ACC112 (cell line): Measurements from ENCODE around the gene WIPI1.

Experiments used
- H2AFZ ChIP-seq: fragments of 200-600 bp; sonication (generic); one replicate; pipeline ENCODE4 v1.6.0; 2017; ENCODE audit warnings: antibody characterized with exemption, low read length; ENCODE audit not compliant: unreplicated experiment
- H3K27ac ChIP-seq: fragments of 200-600 bp; sonication (generic); 2 replicates; pipeline ENCODE4 v1.5.1; 2014; ENCODE audit warnings: low read depth, mild to moderate bottlenecking, antibody characterized with exemption, low read length, moderate library complexity
- H3K27me3 ChIP-seq: fragments of 200-600 bp; sonication (generic); 2 replicates; pipeline ENCODE4 v1.6.1; 2014; ENCODE audit warnings: mild to moderate bottlenecking, antibody characterized with exemption, low read length, moderate library complexity, mixed read lengths; ENCODE audit not compliant: insufficient read depth
- H3K36me3 ChIP-seq: fragments of 200-600 bp; sonication (generic); 2 replicates; pipeline ENCODE4 v1.6.1; 2016; ENCODE audit warnings: mild to moderate bottlenecking, antibody characterized with exemption, low read length, moderate library complexity, mixed read lengths; ENCODE audit not compliant: insufficient read depth
- H3K4me1 ChIP-seq: fragments of 200-600 bp; sonication (generic); one replicate; pipeline ENCODE4 v1.6.1; 2016; ENCODE audit warnings: low read length, mixed read lengths; ENCODE audit not compliant: insufficient read depth, unreplicated experiment, control insufficient read depth
- H3K4me3 ChIP-seq: fragments of 200-600 bp; sonication (generic); 2 replicates; pipeline ENCODE4 v1.5.1; 2014; ENCODE audit warnings: mild to moderate bottlenecking, low read depth, low read length
- H3K79me2 ChIP-seq: fragments of 200-600 bp; sonication (generic); one replicate; pipeline ENCODE4 v1.6.0; 2016; ENCODE audit warnings: low read length; ENCODE audit not compliant: control insufficient read depth, unreplicated experiment, insufficient read depth

Gene WIPI1

DNA sequence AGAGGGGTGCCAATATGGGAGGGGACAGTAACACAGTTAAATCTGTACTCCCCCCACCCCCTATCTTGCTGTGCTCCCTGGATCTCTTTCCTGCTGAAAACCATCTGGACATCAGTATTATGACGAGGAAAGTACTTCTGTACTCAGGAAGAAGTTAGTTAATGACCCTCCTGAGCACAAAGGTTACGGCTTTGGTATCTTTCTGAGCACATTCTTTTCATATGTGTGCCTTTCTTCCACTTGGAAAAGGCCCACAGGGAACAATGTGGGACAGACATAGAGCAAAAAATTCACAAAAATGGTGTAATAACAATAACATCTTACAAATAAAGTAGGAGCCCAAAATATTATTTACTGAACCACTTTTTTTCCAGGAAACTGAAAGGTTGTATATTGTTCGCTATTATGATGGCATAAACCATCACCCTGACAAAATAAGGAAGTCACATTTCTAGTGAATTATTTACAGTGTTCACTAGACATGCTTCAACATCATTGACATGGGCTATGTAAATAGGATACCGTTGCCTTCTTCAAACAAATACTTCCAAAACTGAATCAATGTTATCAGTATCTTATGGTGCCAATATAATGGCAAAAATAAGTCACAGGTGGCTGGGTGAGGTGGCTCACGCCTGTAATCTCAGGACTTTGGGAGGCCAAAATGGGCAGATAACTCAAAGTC lies 5.5 kb downstream of the WIPI1 start:
- Histone ChIP-seq H3K79me2 (peaks cover 26% of the 10 kb centered on the region), H3K27me3 (no peaks in the 10 kb centered on the region), H3K4me3 (no peak overlapping the region), H3K4me1 (peaks cover 14% of the 10 kb centered on the region), H3K36me3 (peaks cover 6% of the 10 kb centered on the region; the same call in 1 of the 2 replicates), H2AFZ (no peak overlapping the region), H3K27ac (no peak overlapping the region)

DNA sequence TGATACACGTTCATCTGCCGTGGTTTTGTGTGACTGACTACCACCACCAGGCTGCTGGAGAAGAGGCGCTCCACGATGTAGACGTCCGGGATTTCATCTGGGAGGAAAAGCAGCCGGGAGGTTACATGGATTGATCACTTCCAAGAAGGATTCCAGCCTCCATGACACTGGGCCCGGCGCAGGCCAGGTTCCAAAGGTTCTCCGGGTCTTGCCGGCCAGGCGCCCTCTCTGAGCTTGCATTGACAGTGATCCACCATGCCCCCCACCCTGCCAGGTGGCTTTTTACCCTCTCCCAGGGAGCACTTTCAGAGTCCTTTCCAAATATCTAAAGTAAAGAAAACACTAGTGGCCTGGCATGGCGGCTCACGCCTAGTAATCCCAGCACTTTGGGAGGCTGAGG lies 6.5 kb downstream of the WIPI1 start:
- peaks cover 6% of the 10 kb centered on the region; the same call in 1 of the 2 replicates for H3K36me3 ChIP-seq
- no peak overlapping the region for H3K27ac ChIP-seq

DNA sequence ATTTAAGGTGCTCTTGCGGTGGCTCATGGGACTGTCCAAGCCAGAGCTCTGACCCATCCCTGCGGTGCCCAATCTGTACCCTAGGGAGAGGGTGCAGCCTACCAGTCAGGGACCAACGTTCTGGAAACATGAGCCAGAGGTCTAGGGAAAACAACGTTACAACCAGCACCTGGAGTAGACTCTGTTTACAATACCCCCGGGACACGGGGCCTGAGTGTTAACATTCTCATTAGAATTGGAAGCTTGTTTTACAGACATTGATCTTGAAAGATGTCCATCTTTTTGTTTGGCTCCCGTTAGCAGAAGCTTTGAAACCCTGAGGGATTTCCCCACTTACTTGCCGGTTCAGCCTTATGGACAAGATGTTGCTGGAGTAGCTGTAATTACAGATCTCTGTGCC lies 6.9 kb downstream of the WIPI1 start:
- no peak overlapping the region for H3K27ac ChIP-seq
- H3K4me1 ChIP-seq = peaks cover 11% of the 10 kb centered on the region
- H3K4me3 ChIP-seq = no peak overlapping the region
- H2AFZ ChIP-seq = no peak overlapping the region
- peaks cover 6% of the 10 kb centered on the region; the same call in 1 of the 2 replicates for H3K36me3 ChIP-seq
- peaks cover 26% of the 10 kb centered on the region for H3K79me2 ChIP-seq
- H3K27me3 ChIP-seq = no peaks in the 10 kb centered on the region

More for the DNA sequence above, 6.5 kb downstream of the WIPI1 start:
- Histone ChIP-seq H3K4me3 (no peak overlapping the region), H3K27me3 (no peaks in the 10 kb centered on the region), H3K79me2 (peaks cover 26% of the 10 kb centered on the region), H2AFZ (no peak overlapping the region), H3K4me1 (peaks cover 14% of the 10 kb centered on the region)

DNA sequence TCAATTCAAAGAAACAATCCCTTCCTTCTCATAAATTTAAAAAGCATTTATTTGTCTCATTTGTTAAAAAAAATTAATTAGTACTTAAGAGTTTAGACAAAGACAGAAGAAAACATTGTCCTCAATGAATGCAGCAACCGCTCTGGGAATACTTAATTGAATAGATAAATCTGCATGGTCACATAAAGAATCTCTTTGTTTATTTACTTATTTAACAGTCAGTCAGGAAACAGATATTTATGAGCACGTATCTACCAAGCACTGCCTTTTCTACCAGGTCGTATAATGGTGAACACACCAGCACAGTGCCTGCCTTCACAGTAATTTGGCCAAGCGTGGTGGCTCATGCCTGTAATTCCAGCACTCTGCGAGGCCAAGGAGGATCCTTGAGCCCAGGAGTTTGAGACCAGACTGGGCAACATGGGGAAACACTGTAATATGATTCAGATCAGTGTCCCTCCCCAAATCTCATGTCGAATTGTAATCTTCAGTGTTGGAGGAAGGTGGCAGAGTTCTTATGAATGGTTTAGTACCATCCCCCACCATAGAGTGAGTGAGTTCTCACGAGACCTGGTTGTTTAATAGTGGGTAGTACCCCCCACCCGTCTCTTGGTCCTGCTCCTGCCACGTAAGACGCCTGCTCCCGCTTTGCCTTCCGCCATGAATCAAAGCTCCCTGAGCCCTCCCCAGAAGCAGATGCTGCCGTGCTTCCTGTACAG lies 8.1 kb downstream of the WIPI1 start:
- H3K27me3 ChIP-seq = no peaks in the 10 kb centered on the region

DNA sequence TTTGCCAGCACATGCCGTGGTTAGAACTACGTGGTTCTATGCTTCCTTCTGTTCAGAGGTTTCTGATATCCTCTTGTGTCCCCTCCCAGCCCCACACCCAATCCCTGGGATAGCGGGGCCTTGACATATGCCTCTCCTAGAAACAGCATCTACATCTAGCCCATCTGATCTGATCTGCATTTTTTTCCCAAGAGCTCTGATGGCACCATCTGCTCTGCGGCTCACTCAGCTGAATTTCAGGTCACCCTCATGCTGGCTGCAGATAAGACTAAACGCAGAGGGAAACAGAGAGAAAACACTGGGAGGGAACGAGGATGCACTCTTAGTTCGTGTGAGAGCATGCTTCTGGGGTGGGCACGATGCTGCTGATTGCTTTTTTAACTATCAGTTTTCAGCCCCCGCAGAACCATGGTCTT lies 10.7 kb downstream of the WIPI1 start:
- no peaks in the 10 kb centered on the region for H3K79me2 ChIP-seq
- H3K36me3 ChIP-seq = peaks cover 16% of the 10 kb centered on the region; the same call in 1 of the 2 replicates
- no peaks in the 10 kb centered on the region for H3K27me3 ChIP-seq

More for the DNA sequence above, 8.1 kb downstream of the WIPI1 start:
- H3K36me3 ChIP-seq = peaks cover 6% of the 10 kb centered on the region; the same call in 1 of the 2 replicates
- no peak overlapping the region for H3K27ac ChIP-seq
- H2AFZ ChIP-seq = no peak overlapping the region
- no peaks in the 10 kb centered on the region for H3K4me1 ChIP-seq
- H3K79me2 ChIP-seq = peaks cover 18% of the 10 kb centered on the region
- H3K4me3 ChIP-seq = no peak overlapping the region

DNA sequence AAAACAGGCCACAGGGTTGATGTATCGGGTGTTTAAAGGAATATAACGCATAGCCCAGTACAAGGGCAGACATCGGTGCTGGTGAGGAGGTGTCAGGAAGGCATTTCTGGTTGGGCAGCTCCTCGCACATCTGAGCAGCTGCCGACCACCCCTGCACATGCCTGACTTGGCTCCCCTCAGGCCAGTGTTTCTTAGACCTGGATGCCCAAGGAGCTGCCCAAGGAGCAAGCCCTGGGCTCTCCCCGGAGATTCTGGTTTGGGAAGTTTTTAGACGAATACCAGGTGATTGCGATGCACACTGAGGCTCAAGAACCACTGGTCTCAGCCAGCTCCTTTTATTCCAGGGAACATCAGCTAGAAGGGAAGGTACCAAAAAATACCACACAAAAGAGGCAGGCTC lies 11.6 kb downstream of the WIPI1 start:
- peaks cover 16% of the 10 kb centered on the region; the same call in 1 of the 2 replicates for H3K36me3 ChIP-seq
- H3K4me3 ChIP-seq = no peak overlapping the region
- no peak overlapping the region for H3K27ac ChIP-seq
- H3K27me3 ChIP-seq = no peaks in the 10 kb centered on the region
- H3K4me1 ChIP-seq = no peaks in the 10 kb centered on the region
- no peaks in the 10 kb centered on the region for H3K79me2 ChIP-seq
- H2AFZ ChIP-seq = no peak overlapping the region

More for the DNA sequence above, 10.7 kb downstream of the WIPI1 start:
- Histone ChIP-seq H3K4me1 (no peaks in the 10 kb centered on the region), H3K27ac (no peak overlapping the region), H2AFZ (no peak overlapping the region), H3K4me3 (no peak overlapping the region)

DNA sequence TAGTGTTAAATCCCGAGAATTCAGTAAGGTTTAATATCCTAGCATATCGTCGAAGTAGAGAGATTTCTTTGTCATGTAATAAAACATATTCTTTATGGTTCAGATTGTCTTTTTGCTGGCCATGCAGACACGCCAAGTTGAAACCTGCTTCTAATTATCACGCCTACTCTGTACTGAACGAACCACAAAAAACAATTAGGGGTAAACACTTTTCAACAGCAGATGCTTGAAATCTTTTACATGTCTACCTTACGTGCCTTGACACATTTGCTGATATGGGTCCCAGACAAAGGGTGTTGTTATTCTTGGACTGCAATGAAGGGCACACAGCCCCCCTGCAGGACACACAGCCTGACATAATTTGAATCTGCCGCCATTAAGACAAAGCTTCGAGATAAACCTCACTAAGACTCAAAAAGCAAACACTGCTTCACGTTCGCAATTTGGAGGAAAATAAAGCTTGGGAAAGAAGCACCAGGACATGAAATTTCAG lies 13.3 kb downstream of the WIPI1 start:
- no peak overlapping the region for H3K27ac ChIP-seq
- no peaks in the 10 kb centered on the region for H3K4me1 ChIP-seq
- no peaks in the 10 kb centered on the region for H3K27me3 ChIP-seq
- H2AFZ ChIP-seq = no peak overlapping the region
- no peaks in the 10 kb centered on the region for H3K79me2 ChIP-seq
- H3K36me3 ChIP-seq = peaks cover 10% of the 10 kb centered on the region; the same call in 1 of the 2 replicates
- no peak overlapping the region for H3K4me3 ChIP-seq

DNA sequence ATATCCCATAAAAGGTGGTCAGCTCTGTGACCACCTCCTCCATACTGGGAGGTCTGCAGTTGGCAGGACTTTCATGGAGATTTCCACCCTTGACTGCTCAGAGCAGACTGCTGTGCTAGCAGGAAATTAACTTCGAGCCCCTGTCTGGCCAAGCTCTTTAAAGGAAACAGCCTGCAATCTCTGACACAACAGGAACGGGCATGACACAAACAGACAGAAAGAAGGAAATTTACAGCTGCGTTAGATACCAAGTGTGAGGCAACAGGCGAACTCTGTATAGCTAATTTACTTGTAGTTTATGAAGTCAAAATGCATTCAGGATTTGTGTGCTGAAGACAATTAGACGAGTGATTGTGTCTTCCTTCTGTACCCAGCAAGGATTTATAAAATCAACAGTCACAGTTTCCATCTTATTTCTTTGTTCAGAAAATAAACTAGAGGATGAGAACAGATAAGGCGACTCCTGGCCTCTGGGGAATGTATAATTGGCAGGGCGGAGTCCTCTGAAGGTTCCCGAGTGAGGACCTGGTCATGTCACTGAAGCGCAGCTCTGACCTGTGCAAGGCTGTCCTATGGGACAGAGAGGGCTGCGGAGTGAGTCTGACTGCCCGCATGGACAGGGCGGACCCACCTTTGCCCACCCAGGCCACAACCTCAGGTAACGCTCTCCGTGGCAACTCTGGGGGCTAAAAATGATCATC lies 16.1 kb downstream of the WIPI1 start:
- peaks cover 7% of the 10 kb centered on the region for H3K4me1 ChIP-seq
- no peak overlapping the region for H3K27ac ChIP-seq
- no peak overlapping the region for H3K4me3 ChIP-seq
- no peaks in the 10 kb centered on the region for H3K79me2 ChIP-seq
- no peaks in the 10 kb centered on the region for H3K27me3 ChIP-seq
- peaks cover 10% of the 10 kb centered on the region; the same call in 1 of the 2 replicates for H3K36me3 ChIP-seq
- no peak overlapping the region for H2AFZ ChIP-seq

DNA sequence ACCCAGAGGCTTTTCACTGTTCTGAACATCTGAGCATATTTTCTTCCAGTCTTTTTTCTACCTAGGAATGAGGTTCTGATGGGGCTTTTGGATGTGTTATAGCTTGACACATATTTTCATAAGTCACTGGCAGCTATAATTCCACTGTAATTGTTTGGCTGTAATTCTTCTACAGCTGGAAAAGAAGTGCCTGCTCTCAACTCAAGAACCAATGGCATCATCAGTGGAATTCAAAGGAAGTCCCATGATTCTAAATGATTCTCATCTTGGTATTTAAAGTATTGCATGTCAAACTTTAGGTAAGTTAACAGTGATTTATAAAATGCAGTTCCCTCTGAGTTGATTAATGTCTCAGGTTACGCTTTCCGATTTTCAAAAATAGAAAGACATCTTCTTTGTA lies 16.8 kb downstream of the WIPI1 start:
- Histone ChIP-seq H3K79me2 (no peaks in the 10 kb centered on the region), H3K4me3 (no peak overlapping the region), H3K27ac (no peak overlapping the region), H2AFZ (no peak overlapping the region), H3K27me3 (no peaks in the 10 kb centered on the region), H3K4me1 (peaks cover 9% of the 10 kb centered on the region), H3K36me3 (peaks cover 10% of the 10 kb centered on the region; the same call in 1 of the 2 replicates)

DNA sequence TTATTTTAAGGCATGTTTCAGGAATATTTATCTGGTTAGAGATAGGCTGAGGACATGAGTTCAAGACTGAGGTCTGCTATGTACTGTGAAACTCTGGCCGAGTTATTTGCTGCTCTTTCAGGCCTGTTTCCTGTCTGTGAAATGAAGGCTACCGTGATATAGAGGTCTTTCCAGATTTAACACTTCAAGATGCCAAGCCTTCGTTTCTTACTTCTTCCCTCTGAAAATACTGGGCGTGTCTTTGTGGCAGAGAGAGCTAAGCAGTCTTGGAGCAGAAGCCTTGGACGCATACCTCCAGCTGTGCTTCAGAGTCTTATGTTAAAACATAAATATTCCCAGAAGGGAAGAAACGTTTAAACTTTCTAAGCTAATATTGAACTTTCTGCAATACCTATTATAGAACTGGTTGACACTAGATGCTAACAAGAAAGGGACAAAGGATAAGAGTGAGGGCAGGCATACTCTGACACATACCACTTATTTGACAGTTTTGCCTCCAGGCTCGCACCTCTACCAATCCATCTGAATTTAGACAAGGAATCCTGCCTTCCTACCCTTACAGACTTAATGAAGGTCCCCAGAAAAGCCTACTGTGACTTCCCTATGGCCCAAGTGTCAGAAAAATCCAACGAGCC lies 17.5 kb downstream of the WIPI1 start:
- no peak overlapping the region for H2AFZ ChIP-seq
- H3K4me3 ChIP-seq = no peak overlapping the region
- no peaks in the 10 kb centered on the region for H3K79me2 ChIP-seq
- H3K27me3 ChIP-seq = no peaks in the 10 kb centered on the region
- H3K4me1 ChIP-seq = peaks cover 9% of the 10 kb centered on the region
- peaks cover 14% of the 10 kb centered on the region; the same call in 1 of the 2 replicates for H3K36me3 ChIP-seq
- no peak overlapping the region for H3K27ac ChIP-seq
